Activated T-cell treated with anti-CD3 and anti-CD28 coated beads, Interleukin-2, amount 50 U/mL, for 4 hours (primary cell): ENCODE data around the gene EMC7. TPM values are rescaled to one million over a fixed set of nuclear protein-coding genes. Genes with fewer than 3 reads are reported as not detected.
"Not testable (repeated sequence)": the region's sequence is repeated elsewhere in the genome, so short reads cannot be mapped to it uniquely, and the experiment has no call there.

Experiments used
- ATAC-seq, 2 donors: fragments of 200-7000 bp; cut with Tn5 transposase; one replicate each; pipeline ENCODE4 v1.10.0; 2021
- DNase-seq: peaks from one replicate; pipeline ENCODE4 v3.0.0-alpha.2; 2020
- H3K27me3 Mint-ChIP-seq: one replicate; pipeline ENCODE4 v1.8.0; 2021; ENCODE audit warnings: low read depth, mixed read lengths
- H3K36me3 Mint-ChIP-seq: one replicate; pipeline ENCODE4 v1.8.0; 2022; ENCODE audit warnings: mixed read lengths; ENCODE audit not compliant: insufficient read depth
- H3K4me1 Mint-ChIP-seq: one replicate; pipeline ENCODE4 v1.8.0; 2021; ENCODE audit warnings: low read depth, mixed read lengths
- H3K4me3 Mint-ChIP-seq: one replicate; pipeline ENCODE4 v1.8.0; 2021; ENCODE audit warnings: mild to moderate bottlenecking, moderate library complexity, mixed read lengths
- H3K9me3 Mint-ChIP-seq: one replicate; pipeline ENCODE4 v1.8.0; 2021; ENCODE audit warnings: mixed read lengths
- total RNA-seq, 3 donors: library from RNA; stranded (reverse); gene quantifications; one replicate each; pipeline ENCODE4 v1.2.1, GENCODE V29; 2021

EMC7 gene
- total RNA-seq: 10 to 100 TPM; 73.4 to 77.6 (median 75.0) TPM

- H3K9me3 Mint-ChIP-seq: peaks cover 4% of the 10 kb centered on the region
- peak; percentile 99 for ATAC-seq
- H3K4me1 Mint-ChIP-seq: peaks cover 37% of the 10 kb centered on the region
- no peaks in the 10 kb centered on the region for H3K27me3 Mint-ChIP-seq
- peak; percentile 99 for DNase-seq
- H3K36me3 Mint-ChIP-seq: peaks cover 17% of the 10 kb centered on the region
- peak within 1 kb of the TSS; percentile 100 for H3K4me3 Mint-ChIP-seq
Measured at GRCh38 chr15:34101366-34102174, at the start of gene EMC7, which contains the start of gene PGBD4. Gene EMC7, minus strand, starts transcription at chr15:34101862. Its CDS starts 23 bp downstream, at chr15:34101839. Gene PGBD4, plus strand, starts transcription at chr15:34102083. Its CDS starts 449 bp downstream, at chr15:34102532.

GRCh38 chr15:34147371-34148140 lies 45.9 kb upstream of the EMC7 start:
- no peak overlapping the region for H3K4me3 Mint-ChIP-seq
- peaks cover 32% of the 10 kb centered on the region for H3K36me3 Mint-ChIP-seq
- DNase-seq: no peak
- no peaks in the 10 kb centered on the region for H3K27me3 Mint-ChIP-seq
- H3K9me3 Mint-ChIP-seq: no peaks in the 10 kb centered on the region
- no peaks in the 10 kb centered on the region for H3K4me1 Mint-ChIP-seq
- ATAC-seq: no peak

GRCh38 chr15:34133511-34133910 lies 31.8 kb upstream of the EMC7 start:
- no peaks in the 10 kb centered on the region for H3K9me3 Mint-ChIP-seq

GRCh38 chr15:34132881-34133280 lies 31.2 kb upstream of the EMC7 start:
- H3K36me3 Mint-ChIP-seq: no peaks in the 10 kb centered on the region
- H3K4me1 Mint-ChIP-seq: no peaks in the 10 kb centered on the region
- H3K4me3 Mint-ChIP-seq: no peak overlapping the region
- H3K9me3 Mint-ChIP-seq: no peaks in the 10 kb centered on the region
- H3K27me3 Mint-ChIP-seq: no peaks in the 10 kb centered on the region
- DNase-seq (no peak), ATAC-seq (no peak)

More at GRCh38 chr15:34133511-34133910, 31.8 kb upstream of the EMC7 start:
- ATAC-seq (no peak), DNase-seq (no peak)
- H3K36me3 Mint-ChIP-seq: peaks cover 3% of the 10 kb centered on the region
- H3K4me1 Mint-ChIP-seq: no peaks in the 10 kb centered on the region
- H3K4me3 Mint-ChIP-seq: no peak overlapping the region
- no peaks in the 10 kb centered on the region for H3K27me3 Mint-ChIP-seq

- Mint-ChIP-seq H3K27me3 (no peaks in the 10 kb centered on the region), H3K36me3 (no peaks in the 10 kb centered on the region), H3K9me3 (no peaks in the 10 kb centered on the region), H3K4me3 (no peak overlapping the region), H3K4me1 (no peaks in the 10 kb centered on the region)
- DNase-seq (no peak), ATAC-seq (no peak)
Measured at GRCh38 chr15:34128898-34129297, 27.2 kb upstream of the EMC7 start.

- DNase-seq: no peak
- no peaks in the 10 kb centered on the region for H3K4me1 Mint-ChIP-seq
- no peaks in the 10 kb centered on the region for H3K36me3 Mint-ChIP-seq
- H3K9me3 Mint-ChIP-seq: no peaks in the 10 kb centered on the region
- H3K4me3 Mint-ChIP-seq: no peak overlapping the region
- no peak for ATAC-seq
- H3K27me3 Mint-ChIP-seq: no peaks in the 10 kb centered on the region
Measured at GRCh38 chr15:34126522-34126921, 24.9 kb upstream of the EMC7 start.

- Mint-ChIP-seq H3K4me1 (no peaks in the 10 kb centered on the region), H3K9me3 (no peaks in the 10 kb centered on the region), H3K4me3 (no peak overlapping the region), H3K27me3 (no peaks in the 10 kb centered on the region), H3K36me3 (no peaks in the 10 kb centered on the region)
- ATAC-seq: no peak
- DNase-seq: no peak
Measured at GRCh38 chr15:34125945-34126344, 24.3 kb upstream of the EMC7 start.

GRCh38 chr15:34124651-34125050 lies 23.0 kb upstream of the EMC7 start:
- H3K4me3 Mint-ChIP-seq: no peak overlapping the region
- H3K9me3 Mint-ChIP-seq: no peaks in the 10 kb centered on the region
- H3K4me1 Mint-ChIP-seq: no peaks in the 10 kb centered on the region
- H3K27me3 Mint-ChIP-seq: peaks cover 6% of the 10 kb centered on the region
- ATAC-seq (no peak), DNase-seq (no peak)
- H3K36me3 Mint-ChIP-seq: no peaks in the 10 kb centered on the region

- no peaks in the 10 kb centered on the region for H3K36me3 Mint-ChIP-seq
- H3K4me3 Mint-ChIP-seq: no peak overlapping the region
- peaks cover 9% of the 10 kb centered on the region for H3K27me3 Mint-ChIP-seq
- no peaks in the 10 kb centered on the region for H3K9me3 Mint-ChIP-seq
- ATAC-seq: no peak
- H3K4me1 Mint-ChIP-seq: no peaks in the 10 kb centered on the region
- no peak for DNase-seq
Measured at GRCh38 chr15:34122771-34123183, 21.1 kb upstream of the EMC7 start.

GRCh38 chr15:34121786-34122185 lies 20.1 kb upstream of the EMC7 start:
- not testable (repeated sequence) for H3K4me3 Mint-ChIP-seq, ATAC-seq, H3K36me3 Mint-ChIP-seq, H3K4me1 Mint-ChIP-seq, H3K9me3 Mint-ChIP-seq, DNase-seq
- peaks cover 15% of the 10 kb centered on the region for H3K27me3 Mint-ChIP-seq

- DNase-seq, H3K36me3 Mint-ChIP-seq, ATAC-seq, H3K4me3 Mint-ChIP-seq, H3K9me3 Mint-ChIP-seq, H3K4me1 Mint-ChIP-seq: not testable (repeated sequence)
- peaks cover 19% of the 10 kb centered on the region for H3K27me3 Mint-ChIP-seq
Measured at GRCh38 chr15:34120420-34120819, 18.8 kb upstream of the EMC7 start.

- Mint-ChIP-seq H3K4me3 (no peak overlapping the region), H3K4me1 (no peaks in the 10 kb centered on the region), H3K27me3 (peaks cover 26% of the 10 kb centered on the region), H3K9me3 (no peaks in the 10 kb centered on the region), H3K36me3 (no peaks in the 10 kb centered on the region)
- ATAC-seq (no peak), DNase-seq (no peak)
Measured at GRCh38 chr15:34119291-34119690, 17.6 kb upstream of the EMC7 start.

- Mint-ChIP-seq H3K36me3 (no peaks in the 10 kb centered on the region), H3K4me1 (no peaks in the 10 kb centered on the region), H3K9me3 (no peaks in the 10 kb centered on the region), H3K27me3 (peaks cover 31% of the 10 kb centered on the region), H3K4me3 (no peak overlapping the region)
- no peak for DNase-seq
- ATAC-seq: no peak
Measured at GRCh38 chr15:34116620-34117019, 15.0 kb upstream of the EMC7 start.

- Mint-ChIP-seq H3K4me3 (no peak overlapping the region), H3K27me3 (peaks cover 24% of the 10 kb centered on the region), H3K9me3 (no peaks in the 10 kb centered on the region), H3K36me3 (no peaks in the 10 kb centered on the region), H3K4me1 (no peaks in the 10 kb centered on the region)
- DNase-seq: no peak
- no peak for ATAC-seq
Measured at GRCh38 chr15:34114739-34115138, 13.1 kb upstream of the EMC7 start.

- H3K4me1 Mint-ChIP-seq: no peaks in the 10 kb centered on the region
- no peak overlapping the region for H3K4me3 Mint-ChIP-seq
Measured at GRCh38 chr15:34114215-34114614, 12.6 kb upstream of the EMC7 start.

More at GRCh38 chr15:34114215-34114614, 12.6 kb upstream of the EMC7 start:
- peaks cover 24% of the 10 kb centered on the region for H3K27me3 Mint-ChIP-seq
- DNase-seq (no peak), ATAC-seq (no peak)
- no peaks in the 10 kb centered on the region for H3K36me3 Mint-ChIP-seq
- H3K9me3 Mint-ChIP-seq: no peaks in the 10 kb centered on the region
